Ovary (tissue), 9 donors: Measurements from ENCODE around the gene ARL6IP4. TPM values are rescaled to one million over a fixed set of nuclear protein-coding genes. Genes with fewer than 3 reads are reported as not detected.

Source experiments
- DNase-seq, 5 donors: peaks; one replicate each; pipeline ENCODE4 v3.0.0-alpha.2; 2019 to 2020
- H3K27ac ChIP-seq, 2 donors: fragments of 200-600 bp; one replicate each; pipeline versions ENCODE4 v1.5.1 to v1.8.0; 2019 to 2022
- H3K27me3 ChIP-seq: fragments of 200-600 bp; one replicate; pipeline ENCODE4 v1.8.0; 2022
- H3K36me3 ChIP-seq: fragments of 200-600 bp; sonication (generic); one replicate; pipeline ENCODE4 v1.5.1; 2019
- H3K4me1 ChIP-seq: one replicate; pipeline ENCODE4 v1.8.1; 2013; ENCODE audit warnings: mild to moderate bottlenecking, moderate library complexity; ENCODE audit not compliant: insufficient read depth
- H3K4me3 ChIP-seq: fragments of 200-600 bp; sonication (generic); one replicate; pipeline ENCODE4 v1.5.1; 2017
- H3K9me3 ChIP-seq, 2 donors: fragments of 200-600 bp in 1 of 2; sonication (generic) in 1 of 2; one replicate each; pipeline versions ENCODE4 v1.5.1 to v1.8.1; 2013 to 2019; ENCODE audit warnings: mild to moderate bottlenecking in 1 of 2, moderate library complexity in 1 of 2
- CTCF ChIP-seq, 3 donors: fragments of 450-650 bp in 2 of 3; fragments of 200-600 bp in 1 of 3; IDR thresholded peaks; one replicate each; pipeline versions ENCODE4 v1.5.1 to v1.8.0; 2016 to 2022; ENCODE audit warnings: antibody characterized with exemption in 3 of 3, mild to moderate bottlenecking in 1 of 3
- EP300 ChIP-seq: sonication (generic); formaldehyde crosslinking; IDR thresholded peaks from one replicate; pipeline ENCODE4 v1.6.1; 2017; ENCODE audit warnings: antibody characterized with exemption
- POLR2A ChIP-seq: fragments of 450-650 bp; IDR thresholded peaks from one replicate; pipeline ENCODE4 v1.6.1; 2017; ENCODE audit warnings: antibody characterized with exemption, mild to moderate bottlenecking, moderate library complexity
- WGBS, 3 donors: extraction: QIAGEN DNeasy Blood & Tissue Kit in 1 of 3; methylation state at CpG; one replicate each; pipeline versions ENCODE4 v1.1.5 to v1.1.7; 2013 to 2017; 5-methylcytosine and 5-hydroxymethylcytosine counted together
- intact Hi-C, 4 donors: fragments of 100-400 bp; cut with DNase I; formaldehyde crosslinking; loops; one replicate each; pipeline versions ENCODE4 v1.11.0 to v1.15.1; 2022 to 2023
- polyA plus RNA-seq, 2 donors: library from polyadenylated mRNA; stranded (reverse); fragments of 200-250 nt in 1 of 2; fragments of 350-450 nt in 1 of 2; fragmentation: Illumina TruSeq in 1 of 2; extraction: RNeasy Lipid Tissue Mini Kit (QIAGEN cat#74804) in 1 of 2; gene quantifications; one replicate each; pipeline ENCODE4 v1.2.3, GENCODE V29; 2013 to 2014
- total RNA-seq, 7 donors: library from RNA; depleted of rRNA in 2 of 7; stranded (reverse); fragments of >200 nt in 2 of 7; fragmentation: NEBNext Ultra II Directional in 3 of 7; extraction: Animal tissue kit (Norgen Biotek cat#: 25700) in 3 of 7; gene quantifications; one replicate each; pipeline versions ENCODE4 v1.1.0 to v1.2.4, GENCODE V29; 2016 to 2023
- donor health status: DM: no; HTN: no; CAD: no; lungs with moderate emphysema.
- donor health status: DM: no; HTN: no; CAD: no.
- donor health status: Bipolar disorder and iron deficiency.
- donor health status: DM: yes; HTN: yes; CAD: no.
- donor health status: DM: no; HTN: no; CAD: no.
- donor health status: DM: yes; HTN: yes; CAD: no.

Gene ARL6IP4
- total and polyA plus RNA-seq, 9 donors: 65.4 to 313 (median 192) TPM

GRCh38 chr12:122985338-122986257 lies 5.1 kb downstream of the ARL6IP4 start:
- peaks cover 26% of the 10 kb centered on the region for H3K4me1 ChIP-seq
- H3K27me3 ChIP-seq: no peaks in the 10 kb centered on the region
- TF ChIP-seq CTCF (IDR thresholded peaks at IDR 0.05) (no peak), POLR2A (no peak), EP300 (no peak)
- peak in 1 of 5 donors; percentile 44 for DNase-seq
- intact Hi-C loops: no loop called here
- no peaks in the 10 kb centered on the region for H3K9me3 ChIP-seq
- 75 to 84% (median 79%) methylated on average over 38 to 45 of the region's 45 CpGs for whole genome bisulfite sequencing, 3 donors
- no peak overlapping the region for H3K4me3 ChIP-seq
- H3K36me3 ChIP-seq: no peaks in the 10 kb centered on the region
- H3K27ac ChIP-seq: peak overlapping the region in 1 of 2 donors; percentile 88

GRCh38 chr12:122986258-122986871 lies 5.9 kb downstream of the ARL6IP4 start:
- intact Hi-C loops: no loop called here
- TF ChIP-seq EP300: no peak
- TF ChIP-seq CTCF (IDR thresholded peaks at IDR 0.05): no peak
- no peak for TF ChIP-seq POLR2A
- Histone ChIP-seq H3K9me3 (no peaks in the 10 kb centered on the region), H3K27me3 (no peaks in the 10 kb centered on the region), H3K36me3 (no peaks in the 10 kb centered on the region), H3K4me3 (no peak overlapping the region), H3K27ac (no peak overlapping the region), H3K4me1 (peaks cover 26% of the 10 kb centered on the region)
- no peak for DNase-seq
- 94 to 99% (median 94%) methylated on average over 13 to 40 of the region's 40 CpGs for WGBS, 3 donors

- Histone ChIP-seq H3K27ac (no peak overlapping the region), H3K9me3 (no peaks in the 10 kb centered on the region), H3K4me1 (peaks cover 17% of the 10 kb centered on the region), H3K36me3 (no peaks in the 10 kb centered on the region), H3K27me3 (no peaks in the 10 kb centered on the region), H3K4me3 (no peak overlapping the region)
- intact Hi-C loops: no loop called here
- 87 to 91% (median 89%) methylated on average over 35 to 39 of the region's 39 CpGs for WGBS, 3 donors
- no peak for TF ChIP-seq EP300
- TF ChIP-seq CTCF (IDR thresholded peaks at IDR 0.05): no peak
- TF ChIP-seq POLR2A: no peak
- DNase-seq: peak in 1 of 5 donors; percentile 26
Measured at GRCh38 chr12:122987086-122987951, 6.8 kb downstream of the ARL6IP4 start.

- peaks cover 15% of the 10 kb centered on the region for H3K4me1 ChIP-seq
- 91 to 92% (median 91%) methylated on average over 13 of the region's 13 CpGs for WGBS, 3 donors
- TF ChIP-seq EP300: no peak
- no peak for TF ChIP-seq POLR2A
- TF ChIP-seq CTCF (IDR thresholded peaks at IDR 0.05): no peak
- no peaks in the 10 kb centered on the region for H3K27me3 ChIP-seq
- no peaks in the 10 kb centered on the region for H3K9me3 ChIP-seq
- no peaks in the 10 kb centered on the region for H3K36me3 ChIP-seq
- DNase-seq: no peak
- intact Hi-C loops: no loop called here
- H3K4me3 ChIP-seq: no peak overlapping the region
- H3K27ac ChIP-seq: no peak overlapping the region
Measured at GRCh38 chr12:122988036-122988435, 7.6 kb downstream of the ARL6IP4 start.
